HG02840 (cell line): ENCODE data around the gene ZNF367.

Experiments used
- ATAC-seq: cut with Tn5 transposase; IDR thresholded peaks from one replicate; pipeline ENCODE4 v1.9.1; 2021; ENCODE audit warnings: mild to moderate bottlenecking, moderate library complexity, moderate number of reproducible peaks; ENCODE audit not compliant: unreplicated experiment, low FRiP score

The ZNF367 gene

DNA sequence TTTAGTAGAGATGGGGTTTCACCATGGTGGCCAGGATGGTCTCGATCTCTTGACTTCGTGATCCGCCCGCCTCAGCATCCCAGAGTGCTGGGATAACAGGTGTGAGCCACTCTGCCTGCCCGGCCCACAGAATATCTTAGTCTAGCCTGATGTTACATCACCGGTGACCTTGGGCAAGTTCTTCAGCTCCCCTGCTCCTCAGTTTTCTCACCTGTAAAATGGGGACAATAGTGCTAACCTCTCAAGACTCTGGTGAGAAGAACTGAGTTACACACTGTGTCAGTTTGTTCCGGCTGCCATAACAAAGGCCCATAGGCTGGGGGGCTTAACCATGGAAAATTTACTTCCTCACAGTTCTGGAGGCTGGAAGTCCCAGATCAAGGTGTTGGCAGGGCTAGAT lies 19.3 kb upstream of the ZNF367 start:
- ATAC-seq = no peak

DNA sequence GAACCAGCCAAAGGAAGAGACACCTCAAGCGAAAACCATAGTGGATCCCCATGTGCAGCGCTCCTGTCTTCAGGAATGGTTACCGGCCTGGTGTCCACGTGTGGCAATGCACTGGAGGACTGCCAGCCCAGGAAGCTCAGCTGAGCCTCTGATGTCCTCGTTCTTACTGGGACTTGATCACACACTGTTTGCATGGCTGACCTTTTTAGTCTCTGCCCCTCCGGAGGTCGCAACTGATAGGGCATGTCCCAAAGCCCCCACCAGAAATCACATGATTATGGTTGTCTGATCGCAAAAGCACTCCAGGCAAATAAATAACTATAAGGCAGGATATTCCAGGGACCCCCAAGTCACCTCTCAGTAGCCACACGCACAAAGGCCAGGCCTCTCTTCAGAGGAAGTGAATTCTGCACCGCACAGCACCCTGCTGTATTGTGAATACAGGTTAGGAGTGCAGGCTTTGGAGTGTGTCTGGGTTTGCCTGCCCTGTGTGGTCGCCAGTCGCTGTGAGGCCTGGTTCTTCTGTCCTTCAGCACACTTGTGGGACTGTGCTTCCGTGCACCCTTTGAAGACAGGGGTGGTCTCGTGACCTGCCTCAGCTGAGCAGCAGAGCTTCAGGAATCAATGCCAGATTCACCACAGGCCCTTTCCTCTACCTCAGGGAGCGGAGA lies 18.4 kb upstream of the ZNF367 start:
- ATAC-seq = no peak

DNA sequence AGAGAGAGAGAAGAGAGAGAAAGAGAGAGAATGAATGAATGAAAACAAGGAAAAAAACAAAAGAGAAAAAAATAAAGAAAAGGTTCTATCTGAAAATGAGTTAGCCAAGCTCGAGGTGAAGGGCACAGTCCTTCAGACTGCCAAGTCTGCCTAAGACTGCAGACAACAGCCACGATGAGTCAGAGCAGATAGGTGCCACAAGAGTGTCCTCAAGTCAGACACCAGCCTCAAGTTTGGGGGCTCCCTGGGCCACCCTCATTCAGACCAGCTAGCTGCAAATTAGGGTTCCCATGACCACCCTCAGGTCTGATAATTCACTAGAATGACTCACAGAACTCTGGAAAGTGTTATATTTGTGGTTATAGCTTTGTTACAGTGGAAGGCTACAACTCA lies 17.9 kb upstream of the ZNF367 start:
- ATAC-seq = no peak

DNA sequence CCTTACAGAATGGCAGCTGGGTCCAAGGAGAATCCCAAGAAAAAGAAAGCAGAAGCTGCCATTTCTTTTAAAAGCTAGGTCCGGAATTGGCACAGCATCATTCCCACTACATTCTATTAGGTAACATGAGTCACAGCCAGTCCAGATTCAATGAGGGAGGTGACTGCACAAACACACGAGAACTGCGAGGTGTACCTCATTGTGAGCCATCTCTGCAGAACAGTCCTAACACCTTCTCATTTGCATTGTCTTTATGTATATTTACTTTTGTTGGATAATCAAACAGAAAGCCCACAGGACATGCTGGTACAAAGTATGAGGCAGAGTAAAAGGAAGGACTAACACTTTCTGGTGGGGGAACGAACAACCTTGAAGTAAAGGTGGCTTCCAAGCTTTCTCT lies 17.2 kb upstream of the ZNF367 start:
- no peak for ATAC-seq

DNA sequence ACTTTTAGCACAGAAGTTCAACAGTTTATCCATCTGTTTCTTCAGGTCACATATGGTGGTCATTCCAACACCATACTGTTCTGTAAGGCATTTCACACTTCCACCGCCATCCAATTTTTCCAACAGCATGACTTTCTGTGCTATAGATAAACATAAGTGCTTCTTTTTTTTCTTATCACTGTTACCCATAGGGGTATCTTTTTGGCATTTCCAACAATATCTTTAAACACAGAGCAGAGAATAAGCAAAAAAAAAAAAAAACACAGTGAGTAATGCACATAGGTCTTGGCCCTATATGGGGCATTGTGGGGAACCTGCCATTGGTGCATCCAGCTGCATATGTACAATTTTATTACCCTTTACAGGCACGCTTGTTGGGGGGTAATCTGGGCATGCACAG lies 12.2 kb upstream of the ZNF367 start:
- ATAC-seq = no peak

DNA sequence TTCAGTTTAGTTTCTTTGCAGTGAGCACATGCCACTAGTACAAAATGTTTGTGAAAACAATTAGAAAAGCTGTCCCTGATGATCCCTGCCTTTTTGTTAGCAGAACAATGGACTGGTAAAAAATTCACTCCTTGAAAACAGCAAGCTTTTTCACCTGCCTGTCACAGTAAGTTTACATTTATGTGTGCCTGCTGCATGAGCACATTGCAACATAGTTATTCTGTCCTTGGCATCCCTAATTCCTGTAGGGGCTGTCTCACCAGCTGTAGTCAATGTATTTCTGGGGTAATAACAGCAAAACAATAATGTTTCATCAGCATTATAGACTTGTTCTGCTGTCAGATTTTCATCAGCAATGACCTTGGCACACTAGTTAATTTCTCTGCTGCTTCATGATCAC lies 11.6 kb upstream of the ZNF367 start:
- ATAC-seq = no peak

DNA sequence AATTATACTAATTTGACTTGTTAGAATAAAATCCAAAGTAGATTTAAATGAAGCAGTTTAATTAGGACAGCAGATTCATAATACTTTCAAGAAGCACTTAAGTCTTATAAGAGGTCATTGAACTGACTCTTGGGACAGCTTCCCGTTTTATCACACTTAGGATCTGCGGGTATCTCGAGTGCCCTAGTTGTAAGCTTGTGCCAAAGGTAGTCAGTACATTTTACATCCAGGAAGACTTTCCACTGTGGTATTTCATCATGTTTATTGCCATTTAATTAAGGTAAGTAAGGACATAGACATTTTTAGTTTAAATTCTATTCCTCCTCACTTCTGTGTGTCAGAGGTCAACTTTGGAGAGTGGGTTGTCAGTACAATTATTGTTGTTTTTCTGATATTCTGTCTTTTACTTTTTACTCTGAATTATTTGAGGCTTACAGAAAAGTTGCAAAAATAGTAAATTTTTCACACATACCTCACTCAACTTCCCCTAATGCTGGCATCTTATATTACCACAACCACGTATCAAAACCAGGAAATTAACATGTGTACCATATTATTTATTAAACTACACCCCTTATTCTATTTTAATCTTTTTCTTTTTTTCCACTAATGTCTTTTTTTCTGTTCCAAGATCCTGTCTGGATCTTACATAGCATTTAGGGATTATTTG lies 7.5 kb upstream of the ZNF367 start:
- no peak for ATAC-seq

DNA sequence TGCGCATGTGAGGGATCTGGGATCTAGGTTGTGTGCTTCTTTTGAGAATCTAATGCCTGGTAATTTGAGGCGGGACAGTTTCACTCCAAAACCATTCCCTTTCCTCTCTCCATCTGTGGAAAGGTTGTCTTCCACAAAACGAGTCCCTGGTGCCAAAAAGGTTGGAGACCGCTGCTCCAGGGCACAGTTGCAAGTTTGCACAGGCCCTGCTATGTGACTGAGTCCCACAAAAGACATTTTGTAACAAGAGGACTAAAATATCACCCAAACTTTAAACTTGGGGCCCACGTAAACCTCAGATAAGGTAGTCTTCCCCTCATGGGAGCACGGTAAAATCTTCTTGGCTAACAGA lies 5.8 kb upstream of the ZNF367 start:
- no peak for ATAC-seq

DNA sequence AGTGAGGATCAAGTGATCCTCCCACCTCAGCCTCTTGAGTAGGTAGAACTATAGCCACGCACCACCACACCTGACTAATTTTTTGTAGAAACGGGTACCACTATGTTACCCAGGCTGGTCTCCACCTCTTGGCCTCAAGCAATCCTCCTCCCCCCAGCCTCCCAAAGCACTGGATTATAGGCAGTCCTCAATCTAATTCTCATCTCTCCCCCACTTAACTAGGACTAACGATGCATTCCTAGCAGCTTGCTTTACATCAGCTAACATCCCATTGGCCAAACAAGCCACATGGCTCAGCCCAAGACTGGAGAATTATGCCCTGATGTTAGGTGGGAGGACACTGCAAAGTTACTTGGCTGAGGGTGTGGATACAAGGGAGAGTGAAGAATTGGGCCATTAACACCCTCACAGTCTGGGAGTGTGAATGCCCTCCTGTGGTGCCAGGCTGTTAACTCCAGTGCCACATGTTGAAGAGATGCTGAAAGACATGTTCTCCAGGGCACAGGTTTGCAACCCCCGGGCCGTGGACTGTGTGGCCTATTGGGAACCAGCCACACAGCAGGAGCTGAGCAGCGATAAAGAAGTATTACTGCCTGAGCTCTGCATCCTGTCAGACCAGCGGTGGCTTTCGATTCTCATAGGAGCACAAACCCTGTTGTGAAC lies 5.3 kb upstream of the ZNF367 start:
- no peak for ATAC-seq

DNA sequence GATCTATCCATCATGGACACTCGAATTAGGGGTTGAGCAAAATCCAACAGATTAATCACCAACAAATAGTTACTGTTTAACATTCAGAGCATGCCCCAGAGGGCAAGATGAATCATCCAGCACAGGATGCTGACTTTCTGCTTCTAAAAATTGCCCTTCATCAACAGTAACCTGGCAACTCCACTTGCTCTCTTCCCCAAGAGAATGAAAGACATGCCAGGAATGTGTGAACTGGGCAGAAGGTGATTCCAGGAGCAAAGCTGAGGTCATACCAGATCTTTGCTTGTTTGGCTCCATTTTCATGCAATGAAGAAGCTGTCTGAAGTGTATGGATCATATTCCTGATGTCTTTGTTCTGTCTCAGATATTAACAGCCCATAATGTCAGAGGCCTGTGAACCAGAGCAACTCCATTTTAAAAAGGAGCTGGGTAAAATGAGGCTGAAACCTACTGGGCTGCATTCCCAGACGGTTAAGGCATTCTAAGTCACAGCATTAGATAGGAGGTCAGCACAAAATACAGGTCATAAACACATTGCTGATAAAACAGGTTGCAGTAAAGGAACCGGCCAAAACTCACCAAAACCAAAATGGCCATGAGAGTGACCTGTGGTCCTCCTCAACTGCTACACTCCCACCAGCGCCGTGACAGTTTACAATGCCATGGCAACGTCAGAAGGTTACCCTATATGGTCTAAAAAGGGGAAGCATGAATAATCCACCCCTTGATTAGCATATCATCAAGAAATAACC lies 2.5 kb upstream of the ZNF367 start:
- ATAC-seq = no peak

DNA sequence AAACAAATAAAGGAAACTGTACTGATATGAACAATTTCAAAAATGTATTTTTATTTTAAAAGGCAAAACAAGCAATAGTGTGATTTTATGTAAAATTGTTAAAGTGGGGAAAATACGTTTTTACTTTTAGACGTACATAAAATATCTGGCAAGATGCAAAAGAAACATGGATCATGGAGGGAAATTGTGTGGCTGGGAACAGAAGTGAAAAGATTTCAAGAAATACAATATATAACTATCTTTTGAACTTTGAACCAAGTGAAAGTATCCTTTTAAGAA lies 1.5 kb upstream of the ZNF367 start:
- ATAC-seq = no peak

DNA sequence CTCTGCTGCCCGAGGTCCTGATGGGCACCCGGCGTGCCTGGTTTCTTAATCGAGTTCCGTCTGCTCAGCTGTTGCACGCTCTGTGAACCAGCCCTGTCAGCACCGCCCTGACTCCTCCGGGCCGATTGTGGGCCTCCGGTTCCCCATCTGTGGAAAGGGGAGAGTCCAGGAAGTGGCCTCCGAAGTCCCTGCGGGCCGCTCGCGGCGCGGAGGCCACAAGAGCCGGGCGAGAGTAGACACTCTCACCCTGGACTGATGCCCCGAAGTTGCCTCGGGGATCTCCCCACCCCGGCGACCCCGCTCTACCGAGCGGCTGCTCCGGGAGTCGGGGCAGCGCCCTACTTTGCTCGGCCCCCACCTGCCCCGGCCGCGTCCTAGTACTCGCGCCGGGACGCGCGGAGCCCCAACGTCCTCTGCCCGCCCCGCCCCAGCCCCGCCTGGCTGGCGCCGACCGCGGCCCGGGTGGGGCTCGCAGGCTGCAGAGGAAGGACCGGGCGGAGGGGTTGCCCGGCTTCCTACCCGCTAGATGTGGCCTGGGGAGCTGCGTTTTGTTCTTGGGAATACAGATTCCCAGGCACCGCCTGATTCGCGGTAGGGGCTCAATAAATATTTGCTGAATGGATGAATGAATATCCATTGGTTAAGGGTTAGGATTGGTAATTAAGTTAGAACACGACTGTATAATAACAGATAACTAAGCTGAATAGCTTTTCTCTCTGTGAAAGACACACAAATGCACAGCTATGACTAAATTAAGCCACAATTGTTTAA lies 935 bp upstream of the ZNF367 start:
- ATAC-seq = peak; percentile 23

DNA sequence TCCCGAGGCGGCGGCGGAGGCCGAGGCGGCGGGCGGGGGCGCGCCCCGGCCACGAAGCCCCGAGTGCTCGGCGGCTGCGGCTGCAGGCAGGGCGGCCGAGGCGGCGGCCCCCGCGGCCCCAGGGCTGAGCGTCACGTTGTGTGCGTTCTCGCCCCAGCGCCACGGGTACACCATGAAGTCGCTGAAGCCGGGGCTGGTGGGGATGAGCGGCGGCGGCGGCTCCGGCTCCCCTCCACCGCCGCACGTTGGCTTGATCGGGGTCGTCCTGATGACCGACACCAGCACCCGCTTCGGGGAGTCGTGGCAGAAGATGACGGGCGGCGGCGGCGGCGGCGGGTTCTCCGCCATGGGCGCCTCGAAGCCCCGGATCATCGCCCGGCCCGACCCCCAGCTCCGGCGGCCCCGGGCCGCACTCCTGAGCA lies 498 bp downstream of the ZNF367 start:
- no peak for ATAC-seq

DNA sequence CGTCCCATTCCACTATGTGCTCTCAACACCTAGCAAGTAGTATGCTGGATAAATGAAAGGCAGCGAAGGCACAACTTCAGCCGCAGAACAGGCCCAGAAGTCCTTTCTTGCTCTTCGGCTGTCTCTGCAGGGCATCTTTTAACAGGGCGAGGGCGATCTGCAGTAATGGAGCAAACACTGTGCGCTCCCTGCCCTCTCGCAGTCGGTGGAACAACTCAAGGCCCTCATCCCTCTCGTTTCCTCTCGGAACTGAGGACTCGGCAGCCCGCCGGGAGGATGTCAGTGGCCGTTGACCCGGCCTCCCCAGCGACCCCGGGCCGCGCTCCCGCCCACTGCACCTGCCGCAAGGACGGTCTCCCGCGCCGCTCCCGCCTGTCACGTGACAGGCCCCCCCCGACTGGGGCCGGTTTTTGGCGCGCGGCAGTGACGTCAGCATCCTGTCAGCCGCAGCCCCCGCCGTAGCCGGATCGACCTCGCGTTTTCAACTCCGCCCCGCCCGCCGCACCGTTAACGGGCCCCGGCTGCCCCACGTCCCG lies 1.1 kb downstream of the ZNF367 start:
- ATAC-seq = peak; percentile 26

DNA sequence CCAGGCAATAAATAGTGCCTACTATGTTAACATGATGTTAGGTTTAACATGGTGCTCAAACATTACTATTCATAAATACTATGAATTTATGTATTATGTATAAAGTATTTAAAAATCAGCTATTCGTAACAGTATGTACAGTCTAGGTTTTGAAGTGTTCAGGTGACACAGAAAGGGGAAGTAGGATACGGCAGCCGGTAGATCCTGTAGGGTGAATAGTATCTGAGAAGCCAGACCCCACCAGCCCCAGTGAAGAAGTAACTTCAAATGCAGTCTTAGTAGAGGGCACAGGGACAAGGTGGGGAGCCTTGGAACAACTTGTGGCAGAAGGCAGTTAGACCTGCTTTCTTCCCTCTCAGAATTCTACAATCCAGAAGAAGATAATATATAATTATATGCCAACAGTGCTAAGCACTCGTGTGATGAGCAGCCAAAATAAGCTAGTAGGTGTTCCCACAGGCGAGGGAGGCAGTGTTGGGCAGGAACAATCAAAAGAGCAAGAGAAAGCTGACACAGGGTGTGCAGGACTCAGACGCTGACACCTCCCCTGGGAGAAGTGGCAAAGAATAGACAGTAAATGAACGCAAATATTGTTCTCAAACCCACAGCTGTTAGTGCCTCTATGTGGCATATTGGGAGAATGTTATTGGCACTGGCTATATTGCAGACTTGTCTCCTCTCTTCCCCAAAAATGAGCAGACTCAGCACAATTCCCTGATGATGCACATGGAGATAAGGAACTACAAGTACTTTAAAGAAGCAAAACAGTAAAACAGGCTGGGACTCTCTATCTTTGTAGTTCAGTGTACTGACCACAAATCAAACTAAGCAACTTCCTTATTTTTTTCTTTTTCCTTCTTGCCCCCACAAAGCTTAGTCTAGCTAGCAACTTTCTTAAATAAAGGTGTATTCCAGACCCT lies 4.6 kb downstream of the ZNF367 start:
- no peak for ATAC-seq

DNA sequence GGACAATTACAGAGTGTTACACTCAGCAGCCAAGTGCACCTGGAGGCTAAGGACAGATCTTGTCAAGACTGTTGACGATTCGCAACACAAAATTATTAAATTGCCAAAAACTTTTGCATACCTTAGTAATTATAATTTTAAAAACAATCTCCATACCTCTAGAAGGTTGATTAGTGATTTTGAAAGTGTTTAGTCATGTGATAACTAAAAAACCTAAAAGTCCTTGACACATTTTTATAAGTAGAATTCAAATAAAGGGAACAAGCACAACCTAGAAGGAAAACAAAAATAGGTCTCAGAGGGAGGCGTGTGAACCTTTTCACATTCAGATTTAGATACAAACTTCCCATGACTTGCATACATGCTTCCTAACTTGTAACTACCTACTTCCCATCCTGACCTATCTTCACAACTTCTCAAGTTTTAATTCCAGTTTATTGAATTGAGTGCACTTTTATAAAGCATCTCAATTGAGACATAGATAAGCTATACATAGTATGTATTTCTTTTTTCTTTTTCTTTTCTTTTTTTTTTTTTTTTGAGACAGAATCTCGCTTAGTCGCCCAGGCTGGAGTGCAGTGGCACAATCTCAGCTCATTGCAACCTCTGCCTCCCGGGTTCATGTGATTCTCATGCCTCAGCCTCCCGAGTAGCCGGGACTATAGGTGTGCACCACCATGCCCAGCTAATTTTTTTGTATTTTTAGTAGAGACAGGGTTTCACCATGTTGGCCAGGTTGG lies 5.8 kb downstream of the ZNF367 start:
- no peak for ATAC-seq

DNA sequence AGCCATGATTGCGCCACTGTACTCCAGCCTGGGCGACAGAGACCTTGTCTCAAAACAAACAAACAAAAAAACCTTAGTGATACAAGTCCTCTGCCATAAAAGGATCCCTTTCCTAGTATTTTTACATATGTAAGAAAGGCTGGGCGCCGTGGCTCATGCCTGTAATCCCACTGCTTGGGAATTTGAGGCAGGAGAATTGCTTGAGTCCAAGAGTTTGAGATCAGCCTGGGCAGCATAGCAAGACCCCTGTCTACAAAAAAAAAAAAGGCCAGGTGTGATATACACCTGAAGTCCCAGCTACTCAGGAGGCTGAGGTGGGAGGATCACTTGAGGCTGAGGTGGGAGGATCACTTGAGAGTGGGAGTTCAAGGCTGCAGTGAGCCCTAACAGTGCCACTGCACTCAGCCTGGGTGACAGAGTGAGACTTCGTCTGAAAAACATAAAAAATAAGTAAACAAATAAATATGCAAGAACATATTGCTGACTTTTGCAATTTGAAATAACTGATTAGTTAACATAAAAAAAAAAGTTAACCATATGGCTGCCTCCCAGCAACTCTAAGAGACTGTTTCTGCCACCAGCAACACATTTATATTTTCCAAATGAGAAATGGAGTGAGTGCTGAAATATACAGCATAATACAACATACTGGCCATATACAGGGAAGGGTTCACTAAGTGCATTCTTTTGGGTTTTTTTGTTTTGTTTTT lies 6.9 kb downstream of the ZNF367 start:
- no peak for ATAC-seq
